Measurements from ENCODE around the gene SAT2. TPM values are rescaled to one million over a fixed set of nuclear protein-coding genes. Genes with fewer than 3 reads are reported as not detected.
A peak's percentile ranks its signal among the peaks of the same experiment; 100 is the strongest.

The SAT2 gene
- total RNA-seq, 1 donor from 2014 or later: 34.6 TPM

- H3K79me2 ChIP-seq (ENCODE audit: low read depth): peaks cover 41% of the 10 kb centered on the region
- no peaks in the 10 kb centered on the region for H3K27me3 ChIP-seq
- H3K27ac ChIP-seq: peak overlapping the region; percentile 48
- H3K4me2 ChIP-seq: peak overlapping the region; percentile 68
- H3F3A ChIP-seq (ENCODE audit: low read depth): peaks cover 17% of the 10 kb centered on the region
- TF ChIP-seq EZH2phosphoT487 (IDR thresholded peaks at IDR 0.05) (no peak), EZH2 (IDR thresholded peaks at IDR 0.05) (no peak), CTCF (IDR thresholded peaks at IDR 0.05) (no peak)
- peaks cover 15% of the 10 kb centered on the region for H3K36me3 Mint-ChIP-seq
- H3K9me3 Mint-ChIP-seq: no peaks in the 10 kb centered on the region
- no peaks in the 10 kb centered on the region for H3K9me3 ChIP-seq (ENCODE audit: low read depth)
- no peaks in the 10 kb centered on the region for H3K36me3 ChIP-seq
- H3K4me3 Mint-ChIP-seq: peak overlapping the region; percentile 94
- H3K27ac Mint-ChIP-seq: peak overlapping the region; percentile 79
- peaks cover 8% of the 10 kb centered on the region for H3K27me3 Mint-ChIP-seq (ENCODE audit: insufficient read depth, low read depth)
- H3K9ac ChIP-seq: no peak overlapping the region
- H3K4me1 ChIP-seq: peaks cover 16% of the 10 kb centered on the region
- peak overlapping the region; percentile 51 for H3K4me3 ChIP-seq
- H4K20me1 ChIP-seq (ENCODE audit: low read depth): peaks cover 38% of the 10 kb centered on the region
- H3K4me1 Mint-ChIP-seq: peaks cover 28% of the 10 kb centered on the region
- H2AFZ ChIP-seq (replicated peaks): peak overlapping the region; percentile 38
- no peak for DNase-seq (ENCODE audit: low spot score)
Observed at GRCh38 chr17:7615265-7615747, 12.3 kb downstream of the SAT2 start.

- peak; percentile 100 for DNase-seq (ENCODE audit: low spot score)
- peaks cover 44% of the 10 kb centered on the region for H4K20me1 ChIP-seq (ENCODE audit: low read depth)
- Mint-ChIP-seq H3K4me1 (peaks cover 28% of the 10 kb centered on the region), H3K27ac (peak within 1 kb of the TSS; percentile 84), H3K27me3 (ENCODE audit: insufficient read depth, low read depth) (peaks cover 7% of the 10 kb centered on the region), H3K4me3 (peak within 1 kb of the TSS; percentile 95), H3K36me3 (peaks cover 15% of the 10 kb centered on the region), H3K9me3 (no peaks in the 10 kb centered on the region)
- H3F3A ChIP-seq (ENCODE audit: low read depth): peaks cover 17% of the 10 kb centered on the region
- TF ChIP-seq EZH2 (IDR thresholded peaks at IDR 0.05): no peak
- TF ChIP-seq EZH2phosphoT487 (IDR thresholded peaks at IDR 0.05): no peak
- peak; percentile 60 for TF ChIP-seq CTCF (IDR thresholded peaks at IDR 0.05)
- H3K27ac ChIP-seq: peak within 1 kb of the TSS; percentile 82
- H3K4me3 ChIP-seq: peak within 1 kb of the TSS; percentile 71
- no peaks in the 10 kb centered on the region for H3K27me3 ChIP-seq
- peaks cover 47% of the 10 kb centered on the region for H3K79me2 ChIP-seq (ENCODE audit: low read depth)
- H3K4me2 ChIP-seq: peak within 1 kb of the TSS; percentile 80
- peak within 1 kb of the TSS; percentile 70 for H3K9ac ChIP-seq
- peaks cover 16% of the 10 kb centered on the region for H3K4me1 ChIP-seq
- H3K9me3 ChIP-seq (ENCODE audit: low read depth): no peaks in the 10 kb centered on the region
- peak within 1 kb of the TSS; percentile 38 for H2AFZ ChIP-seq (replicated peaks)
- no peaks in the 10 kb centered on the region for H3K36me3 ChIP-seq
Observed at GRCh38 chr17:7614425-7615264, 13.0 kb downstream of the SAT2 start, which contains the start of gene FXR2. TSS of gene FXR2 (minus strand) at chr17:7614897. CDS start at chr17:7614532, 365 bp downstream.

- Mint-ChIP-seq H3K27ac (peak overlapping the region; percentile 53), H3K9me3 (no peaks in the 10 kb centered on the region), H3K36me3 (peaks cover 19% of the 10 kb centered on the region), H3K27me3 (ENCODE audit: insufficient read depth, low read depth) (peaks cover 6% of the 10 kb centered on the region), H3K4me3 (peak overlapping the region; percentile 95), H3K4me1 (peaks cover 32% of the 10 kb centered on the region)
- H3K79me2 ChIP-seq (ENCODE audit: low read depth): peaks cover 54% of the 10 kb centered on the region
- H3K9ac ChIP-seq: peak overlapping the region; percentile 70
- peaks cover 52% of the 10 kb centered on the region for H4K20me1 ChIP-seq (ENCODE audit: low read depth)
- H3K27ac ChIP-seq: no peak overlapping the region
- peaks cover 17% of the 10 kb centered on the region for H3F3A ChIP-seq (ENCODE audit: low read depth)
- no peaks in the 10 kb centered on the region for H3K27me3 ChIP-seq
- H3K4me1 ChIP-seq: peaks cover 16% of the 10 kb centered on the region
- H2AFZ ChIP-seq (replicated peaks): no peak overlapping the region
- peak overlapping the region; percentile 71 for H3K4me3 ChIP-seq
- no peaks in the 10 kb centered on the region for H3K36me3 ChIP-seq
- H3K4me2 ChIP-seq: peak overlapping the region; percentile 80
- no peak for TF ChIP-seq EZH2 (IDR thresholded peaks at IDR 0.05)
- TF ChIP-seq CTCF (IDR thresholded peaks at IDR 0.05): peak; percentile 12
- no peaks in the 10 kb centered on the region for H3K9me3 ChIP-seq (ENCODE audit: low read depth)
- no peak for DNase-seq (ENCODE audit: low spot score)
Observed at GRCh38 chr17:7613769-7614424, 13.7 kb downstream of the SAT2 start.

All from neural progenitor cell (in vitro differentiated cells).